Esophagus muscularis mucosa (tissue), 4 donors: ENCODE results near the gene TRIM40. TPM values are rescaled to one million over a fixed set of nuclear protein-coding genes. Genes with fewer than 3 reads are reported as not detected.

Experiments
- DNase-seq: peaks from one replicate; pipeline ENCODE4 v3.0.0-alpha.2; 2017; ENCODE audit errors: extremely low spot score
- H3K27ac ChIP-seq, 4 donors: fragments of 200-600 bp; sonication (generic); replicated peaks in 1 of 4; 1 replicate in 3 of 4; 2 replicates in 1 of 4; pipeline ENCODE4 v1.5.1; 2016 to 2019; ENCODE audit warnings: mild to moderate bottlenecking in 1 of 4
- H3K27me3 ChIP-seq, 4 donors: fragments of 200-600 bp; sonication (generic); one replicate each; pipeline versions ENCODE4 v1.5.1 to v1.6.0; 2016 to 2019
- H3K36me3 ChIP-seq, 4 donors: fragments of 200-600 bp; sonication (generic); one replicate each; pipeline ENCODE4 v1.5.1; 2016 to 2019
- H3K4me1 ChIP-seq, 4 donors: fragments of 200-600 bp; sonication (generic); one replicate each; pipeline ENCODE4 v1.5.1; 2016 to 2019
- H3K4me3 ChIP-seq, 4 donors: fragments of 200-600 bp; sonication (generic); 1 replicate in 2 of 4; 2 replicates in 2 of 4; pipeline ENCODE4 v1.5.1; 2016 to 2019; ENCODE audit warnings: mild to moderate bottlenecking in 4 of 4, moderate library complexity in 1 of 4
- H3K9me3 ChIP-seq, 4 donors: fragments of 200-600 bp; sonication (generic); 1 replicate in 3 of 4; 2 replicates in 1 of 4; pipeline ENCODE4 v1.5.1; 2016 to 2019
- CTCF ChIP-seq, 3 experiments: fragments of 200-600 bp in 2 of 3; fragments of 450-650 bp in 1 of 3; sonication (generic) in 2 of 3; IDR thresholded peaks; one replicate each; pipeline ENCODE4 v1.5.1; 2017 to 2019; ENCODE audit warnings: antibody characterized with exemption in 3 of 3, mild to moderate bottlenecking in 2 of 3, moderate library complexity in 1 of 3
- EP300 ChIP-seq: sonication (generic); formaldehyde crosslinking; IDR thresholded peaks from one replicate; pipeline ENCODE4 v1.6.1; 2017; ENCODE audit warnings: antibody characterized with exemption
- POLR2A ChIP-seq: fragments of 450-650 bp; IDR thresholded peaks from one replicate; pipeline ENCODE4 v1.6.1; 2017; ENCODE audit warnings: antibody characterized with exemption, moderate library complexity, mild to moderate bottlenecking, low read depth
- POLR2AphosphoS5 ChIP-seq, 2 donors: sonication (generic); formaldehyde crosslinking; IDR thresholded peaks; one replicate each; pipeline ENCODE4 v1.6.1; 2017; ENCODE audit warnings: antibody characterized with exemption in 2 of 2
- WGBS: methylation state at CpG from one replicate; pipeline ENCODE4 v1.1.5; 2018; 5-methylcytosine and 5-hydroxymethylcytosine counted together
- intact Hi-C: fragments of 100-400 bp; cut with DNase I; formaldehyde crosslinking; loops from one replicate; pipeline ENCODE4 v1.15.1; 2023
- total RNA-seq, 4 donors: library from RNA; depleted of rRNA; stranded (reverse); fragments of >200 nt; gene quantifications; one replicate each; pipeline versions ENCODE4 v1.1.0 to v1.2.1, GENCODE V29; 2016

TRIM40 gene
- total RNA-seq, 4 donors from 2014 or later = not detected

DNA sequence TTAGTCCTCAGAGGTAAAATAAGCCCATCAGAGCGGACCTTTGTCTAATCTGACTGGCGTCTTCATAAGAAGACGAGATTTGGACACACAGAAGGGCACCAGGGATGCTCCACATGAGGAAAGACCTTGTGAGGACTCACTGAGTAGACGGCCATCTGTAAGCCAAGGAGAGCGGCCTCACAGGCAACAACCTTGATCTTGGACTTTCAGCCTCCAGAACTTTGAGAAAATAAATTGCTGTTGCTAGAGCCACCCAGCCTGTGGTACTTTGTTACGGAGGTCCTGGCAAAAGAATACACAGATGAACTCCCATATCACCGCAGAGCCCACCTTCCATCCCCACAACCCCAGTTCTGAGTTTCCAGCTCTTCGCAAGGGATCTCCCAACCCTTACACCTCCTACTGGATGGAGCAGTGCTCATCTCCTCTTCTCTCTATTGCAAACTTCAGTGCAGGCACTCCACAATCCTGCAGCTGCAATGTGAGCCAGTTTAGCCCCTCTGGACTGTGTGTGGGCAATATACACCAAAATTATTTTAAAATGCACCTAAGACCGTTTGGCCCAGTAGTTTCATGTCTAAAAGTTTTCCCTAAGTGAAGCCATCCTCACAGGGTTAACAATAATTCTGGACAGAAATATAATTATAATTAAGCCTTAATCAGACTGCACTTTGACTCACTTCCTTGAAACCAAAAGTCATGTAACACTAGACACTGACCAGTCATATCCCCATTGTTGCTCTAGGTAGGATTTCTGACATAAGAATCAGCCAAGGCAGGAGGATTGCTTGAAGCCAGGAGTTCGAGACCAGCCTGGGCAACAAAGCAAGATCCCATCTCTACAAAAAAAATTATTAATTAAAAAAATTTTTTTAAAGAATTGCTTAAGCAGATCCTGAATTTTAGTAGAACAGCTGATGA is 14.2 kb upstream of the TRIM40 start:
- no peaks in the 10 kb centered on the region for H3K9me3 ChIP-seq
- 77% methylated on average over 10 of the region's 10 CpGs for WGBS
- intact Hi-C loops = no loop called here

GRCh38 chr6:30122515-30122914 is 13.4 kb upstream of the TRIM40 start:
- Histone ChIP-seq H3K4me3 (no peak overlapping the region), H3K27ac (no peak overlapping the region), H3K27me3 (peaks cover 0 to 38% (median 5%) of the 10 kb centered on the region in 4 donors), H3K9me3 (no peaks in the 10 kb centered on the region), H3K36me3 (no peaks in the 10 kb centered on the region), H3K4me1 (peaks cover under 1 to 6% (median 5%) of the 10 kb centered on the region in 4 donors)
- WGBS = 20% methylated on average over 2 of the region's 2 CpGs
- DNase-seq = no peak
- TF ChIP-seq CTCF (IDR thresholded peaks at IDR 0.05) (no peak), POLR2AphosphoS5 (IDR thresholded peaks at IDR 0.05) (no peak), POLR2A (no peak), EP300 (no peak)
- intact Hi-C loops = no loop called here

More for the DNA sequence above, 14.2 kb upstream of the TRIM40 start:
- Histone ChIP-seq H3K4me3 (no peak overlapping the region), H3K36me3 (no peaks in the 10 kb centered on the region), H3K4me1 (no peaks in the 10 kb centered on the region), H3K27me3 (peaks cover 0 to 35% (median 0%) of the 10 kb centered on the region in 4 donors), H3K27ac (no peak overlapping the region)
- TF ChIP-seq EP300 = no peak
- no peak for TF ChIP-seq POLR2A
- TF ChIP-seq CTCF (IDR thresholded peaks at IDR 0.05) = no peak
- TF ChIP-seq POLR2AphosphoS5 (IDR thresholded peaks at IDR 0.05) = no peak
- DNase-seq = peak; percentile 60

- peaks cover 0 to 80% (median 36%) of the 10 kb centered on the region in 4 donors for H3K27me3 ChIP-seq
Measured at GRCh38 chr6:30127238-30128093, 8.5 kb upstream of the TRIM40 start.

More at GRCh38 chr6:30127238-30128093, 8.5 kb upstream of the TRIM40 start:
- H3K4me1 ChIP-seq = peaks cover 3 to 15% (median 13%) of the 10 kb centered on the region in 4 donors
- no peak for TF ChIP-seq CTCF (IDR thresholded peaks at IDR 0.05)
- TF ChIP-seq POLR2AphosphoS5 (IDR thresholded peaks at IDR 0.05) = no peak
- no peak for TF ChIP-seq POLR2A
- no peak for TF ChIP-seq EP300
- DNase-seq = peak; percentile 90
- 9% methylated on average over 45 of the region's 50 CpGs for WGBS
- H3K27ac ChIP-seq = no peak overlapping the region
- H3K9me3 ChIP-seq = no peaks in the 10 kb centered on the region
- H3K36me3 ChIP-seq = no peaks in the 10 kb centered on the region
- peak overlapping the region in 1 of 4 donors; percentile 13 for H3K4me3 ChIP-seq
- intact Hi-C loops = no loop called here
